Mesangial cell (primary cell): ENCODE data around the gene PALS1. TPM values are rescaled to one million over a fixed set of nuclear protein-coding genes. Genes with fewer than 3 reads are reported as not detected.

ENCODE experiments used
- total RNA-seq: library from RNA; depleted of rRNA; stranded (reverse); fragments of >200 nt; gene quantifications from 2 replicates; pipeline ENCODE4 v1.2.3, GENCODE V29; 2015

Gene PALS1
- total RNA-seq, result 10.9 and 14.3 TPM in 2 replicates

DNA sequence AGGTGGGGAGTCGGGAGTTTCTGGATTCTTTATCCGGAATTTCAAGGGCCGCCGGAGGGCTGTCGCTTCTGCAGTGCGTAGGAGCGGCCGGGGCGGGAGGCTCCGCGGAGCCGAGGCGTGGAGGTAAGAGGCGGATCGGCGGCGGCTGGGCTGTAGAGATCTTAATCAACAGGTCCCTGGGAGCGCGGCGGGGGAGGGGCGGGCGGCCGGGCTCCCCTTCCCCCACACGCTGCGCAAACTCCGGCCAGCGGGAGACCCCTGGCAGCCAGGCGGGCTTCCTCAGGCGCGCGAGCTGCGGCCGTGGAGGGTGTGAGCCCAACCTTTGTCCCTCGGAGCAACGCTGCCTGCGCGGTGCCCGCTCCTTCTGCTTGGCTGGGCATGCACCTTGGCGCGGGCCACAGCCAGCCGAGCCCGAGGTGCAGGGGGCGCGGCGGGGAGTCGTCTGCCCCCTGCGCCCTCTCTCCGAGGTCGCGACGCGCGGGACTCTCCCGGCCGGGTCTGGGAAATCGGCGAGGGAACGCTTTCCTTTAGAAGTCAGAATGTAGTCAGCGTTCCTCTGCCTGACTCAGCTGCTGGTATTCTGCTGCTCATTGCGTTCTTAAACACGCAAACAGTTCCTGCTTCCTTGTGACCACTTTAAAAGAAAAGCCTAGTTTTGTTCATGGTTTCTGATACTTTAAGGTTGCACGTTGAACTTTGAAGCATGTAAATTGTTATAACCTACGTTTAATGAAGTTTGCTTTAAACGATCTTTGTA lies at the start of gene PALS1:
PALS1 (plus strand) TSS at position 25 of the 757 bp plus-strand sequence. CDS start 37,736 bp downstream, outside the sequence.

Other genes with a start within 250 kb of the PALS1 start
- not detected in 2 replicates for gene GARIN2, start 52.0 kb upstream of the PALS1 start, total RNA-seq
- 58.5 and 65.8 TPM in 2 replicates for gene ATP6V1D, start 118.4 kb downstream of the PALS1 start, total RNA-seq
- 49.9 and 102 TPM in 2 replicates for gene EIF2S1, start 118.9 kb downstream of the PALS1 start, total RNA-seq
- gene PLEK2, start 170.7 kb downstream of the PALS1 start, total RNA-seq, result 12.2 and 48.1 TPM in 2 replicates
- gene TMEM229B, start 247.3 kb downstream of the PALS1 start, total RNA-seq, result 0.16 and 1.0 TPM in 2 replicates